HCT116 (cell line): ENCODE results near the gene SEMA5A.

ENCODE experiments used
- CEBPB ChIP-seq: IDR thresholded peaks from 2 replicates; pipeline ENCODE4 v1.6.1; 2012; ENCODE audit warnings: low read depth
- CTCF ChIP-seq, 3 experiments: fragments of 200-600 bp in 1 of 3; sonication (generic) in 1 of 3; IDR thresholded peaks in 2 of 3; conservative IDR thresholded peaks in 1 of 3; 2 replicates each; pipeline ENCODE4 v1.5.1; 2012 to 2017; ENCODE audit warnings: low read depth in 2 of 3, low read length in 2 of 3, antibody characterized with exemption in 1 of 3, borderline replicate concordance in 1 of 3, control low read depth in 1 of 3, mild to moderate bottlenecking in 1 of 3, mixed read lengths in 1 of 3, mixed run types in 1 of 3, moderate library complexity in 1 of 3; ENCODE audit not compliant: insufficient read depth in 1 of 3
- EZH2 ChIP-seq: fragments of 200-600 bp; sonication (generic); IDR thresholded peaks from 2 replicates; pipeline ENCODE4 v1.6.1; 2017; ENCODE audit warnings: antibody characterized with exemption, mixed run types
- FOSL1 ChIP-seq: IDR thresholded peaks from 2 replicates; pipeline ENCODE4 v1.6.1; 2012; ENCODE audit warnings: low read depth
- JUND ChIP-seq: IDR thresholded peaks from 2 replicates; pipeline ENCODE4 v1.6.1; 2012
- MAX ChIP-seq: IDR thresholded peaks from 2 replicates; pipeline ENCODE4 v1.6.1; 2012
- POLR2A ChIP-seq: IDR thresholded peaks from 2 replicates; pipeline ENCODE4 v1.7.0; 2011; ENCODE audit warnings: borderline replicate concordance; ENCODE audit not compliant: insufficient read depth, insufficient read length; ENCODE audit errors: extremely low read depth
- POLR2AphosphoS5 ChIP-seq: IDR thresholded peaks from 2 replicates; pipeline ENCODE4 v1.6.1; 2011; ENCODE audit warnings: mild to moderate bottlenecking, low read depth, low read length, moderate library complexity
- RAD21 ChIP-seq: IDR thresholded peaks from 2 replicates; pipeline ENCODE4 v1.6.1; 2012; ENCODE audit warnings: low read depth, mild to moderate bottlenecking
- REST ChIP-seq: IDR thresholded peaks from 2 replicates; pipeline ENCODE4 v1.6.1; 2012; ENCODE audit warnings: low read depth
- SP1 ChIP-seq: IDR thresholded peaks from 2 replicates; pipeline ENCODE4 v1.6.1; 2012; ENCODE audit warnings: low read depth
- SRF ChIP-seq: IDR thresholded peaks from 2 replicates; pipeline ENCODE4 v1.6.1; 2012; ENCODE audit warnings: low read depth
- YY1 ChIP-seq: IDR thresholded peaks from 2 replicates; pipeline ENCODE4 v1.6.1; 2011; ENCODE audit warnings: low read length, low read depth, moderate library complexity, mild to moderate bottlenecking; ENCODE audit not compliant: insufficient replicate concordance; ENCODE audit errors: extremely low read depth
- ZNF274 ChIP-seq: fragments of 200-500 bp; sonication (Bioruptor generic); IDR thresholded peaks from 2 replicates; pipeline ENCODE4 v1.6.1; 2014; ENCODE audit warnings: mild to moderate bottlenecking, low read depth, low read length, inconsistent platforms

- TF ChIP-seq YY1: no peak
- TF ChIP-seq MAX: no peak
- no peak for TF ChIP-seq SP1
- TF ChIP-seq EZH2: no peak
- no peak for TF ChIP-seq ZNF274
- TF ChIP-seq FOSL1: no peak
- no peak for TF ChIP-seq CTCF (IDR thresholded peaks at IDR 0.05 in 2 of 3, conservative IDR thresholded peaks at IDR 0.05 in 1 of 3; ENCODE audit: borderline replicate concordance in 1 of 3, insufficient read depth in 1 of 3, low read depth in 2 of 3, low read length in 2 of 3)
- TF ChIP-seq POLR2A: no peak
- TF ChIP-seq JUND: no peak
- TF ChIP-seq POLR2AphosphoS5: no peak
- TF ChIP-seq RAD21: no peak
- TF ChIP-seq CEBPB: no peak
- TF ChIP-seq SRF: no peak
- TF ChIP-seq REST: no peak
These were observed 300.8 kb downstream of the SEMA5A start for GRCh38 chr5:9245071-9245470.
